GM19328 (cell line): ENCODE data around the gene PLEKHM2.
"Not testable (repeated sequence)": the region's sequence is repeated elsewhere in the genome, so short reads cannot be mapped to it uniquely, and the experiment has no call there.

Source experiments
- ATAC-seq: cut with Tn5 transposase; IDR thresholded peaks from one replicate; pipeline ENCODE4 v1.9.1; 2021; ENCODE audit warnings: mild to moderate bottlenecking, moderate library complexity; ENCODE audit not compliant: unreplicated experiment

PLEKHM2 gene, protein sequence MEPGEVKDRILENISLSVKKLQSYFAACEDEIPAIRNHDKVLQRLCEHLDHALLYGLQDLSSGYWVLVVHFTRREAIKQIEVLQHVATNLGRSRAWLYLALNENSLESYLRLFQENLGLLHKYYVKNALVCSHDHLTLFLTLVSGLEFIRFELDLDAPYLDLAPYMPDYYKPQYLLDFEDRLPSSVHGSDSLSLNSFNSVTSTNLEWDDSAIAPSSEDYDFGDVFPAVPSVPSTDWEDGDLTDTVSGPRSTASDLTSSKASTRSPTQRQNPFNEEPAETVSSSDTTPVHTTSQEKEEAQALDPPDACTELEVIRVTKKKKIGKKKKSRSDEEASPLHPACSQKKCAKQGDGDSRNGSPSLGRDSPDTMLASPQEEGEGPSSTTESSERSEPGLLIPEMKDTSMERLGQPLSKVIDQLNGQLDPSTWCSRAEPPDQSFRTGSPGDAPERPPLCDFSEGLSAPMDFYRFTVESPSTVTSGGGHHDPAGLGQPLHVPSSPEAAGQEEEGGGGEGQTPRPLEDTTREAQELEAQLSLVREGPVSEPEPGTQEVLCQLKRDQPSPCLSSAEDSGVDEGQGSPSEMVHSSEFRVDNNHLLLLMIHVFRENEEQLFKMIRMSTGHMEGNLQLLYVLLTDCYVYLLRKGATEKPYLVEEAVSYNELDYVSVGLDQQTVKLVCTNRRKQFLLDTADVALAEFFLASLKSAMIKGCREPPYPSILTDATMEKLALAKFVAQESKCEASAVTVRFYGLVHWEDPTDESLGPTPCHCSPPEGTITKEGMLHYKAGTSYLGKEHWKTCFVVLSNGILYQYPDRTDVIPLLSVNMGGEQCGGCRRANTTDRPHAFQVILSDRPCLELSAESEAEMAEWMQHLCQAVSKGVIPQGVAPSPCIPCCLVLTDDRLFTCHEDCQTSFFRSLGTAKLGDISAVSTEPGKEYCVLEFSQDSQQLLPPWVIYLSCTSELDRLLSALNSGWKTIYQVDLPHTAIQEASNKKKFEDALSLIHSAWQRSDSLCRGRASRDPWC

DNA sequence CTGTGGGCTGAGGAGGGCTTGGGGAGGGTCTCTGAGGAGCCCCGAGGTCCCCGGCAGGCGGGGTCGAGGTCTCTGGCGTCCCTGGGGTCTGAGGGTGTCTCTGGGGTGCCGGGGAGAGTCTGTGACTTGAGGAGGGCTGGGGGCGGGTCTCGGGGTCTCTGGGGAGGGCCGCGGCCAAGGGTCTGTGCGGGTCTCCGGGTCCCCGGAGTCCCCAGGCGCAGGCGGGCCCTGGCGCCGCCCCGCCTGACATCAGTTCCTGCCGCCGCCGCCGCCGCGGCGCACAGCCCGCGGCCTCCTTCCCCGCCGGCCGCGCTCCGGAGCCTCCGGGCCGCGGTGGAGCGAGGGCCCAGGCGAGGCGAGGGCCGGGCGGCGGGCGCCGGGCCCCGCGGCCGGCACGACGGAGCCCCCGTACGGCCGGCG lies at the start of gene PLEKHM2:
Gene PLEKHM2, plus strand, starts transcription at position 279 of the 420 bp plus-strand sequence. CDS start 239 bp downstream, outside the sequence.
- ATAC-seq, result no peak

DNA sequence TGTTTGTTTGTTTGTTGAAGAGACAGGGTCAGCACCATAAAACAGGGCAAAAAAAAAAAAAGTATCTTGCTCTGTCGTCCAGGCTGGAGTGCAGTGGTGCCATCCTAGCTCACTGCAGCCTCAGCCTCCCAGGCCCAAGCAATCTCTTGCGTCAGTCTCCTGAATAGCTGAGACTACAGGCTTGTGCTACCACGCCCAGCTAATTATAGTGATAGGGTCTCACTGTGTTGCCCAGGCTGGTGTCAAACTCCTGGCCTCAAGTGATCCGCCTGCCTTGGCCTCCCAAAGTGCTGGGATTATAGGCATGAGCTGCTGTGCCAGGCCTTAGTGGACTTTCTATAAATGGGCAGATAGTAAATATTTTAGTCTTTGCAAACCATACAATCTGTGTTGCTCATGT lies 47.7 kb upstream of the PLEKHM2 start:
- ATAC-seq, result no peak

DNA sequence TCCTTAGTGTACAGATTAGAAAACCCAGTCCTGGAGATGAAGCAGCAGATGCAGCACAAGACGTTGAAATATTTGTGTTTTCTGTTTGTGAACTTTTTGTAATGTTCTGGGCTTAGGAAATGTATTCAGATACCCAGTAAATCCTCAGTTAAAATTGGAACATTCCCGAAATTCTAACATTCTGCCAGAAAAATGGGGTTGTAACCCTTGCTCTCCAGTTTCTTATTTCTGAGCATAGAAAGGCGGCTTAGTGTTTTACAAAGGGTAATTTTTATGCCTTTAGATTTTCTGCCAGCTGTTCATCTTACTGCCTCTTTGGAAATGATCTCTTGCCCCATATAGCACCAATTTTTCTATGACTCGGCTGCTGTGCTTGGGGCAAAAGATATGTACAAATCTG lies 46.3 kb upstream of the PLEKHM2 start:
- no peak for ATAC-seq

DNA sequence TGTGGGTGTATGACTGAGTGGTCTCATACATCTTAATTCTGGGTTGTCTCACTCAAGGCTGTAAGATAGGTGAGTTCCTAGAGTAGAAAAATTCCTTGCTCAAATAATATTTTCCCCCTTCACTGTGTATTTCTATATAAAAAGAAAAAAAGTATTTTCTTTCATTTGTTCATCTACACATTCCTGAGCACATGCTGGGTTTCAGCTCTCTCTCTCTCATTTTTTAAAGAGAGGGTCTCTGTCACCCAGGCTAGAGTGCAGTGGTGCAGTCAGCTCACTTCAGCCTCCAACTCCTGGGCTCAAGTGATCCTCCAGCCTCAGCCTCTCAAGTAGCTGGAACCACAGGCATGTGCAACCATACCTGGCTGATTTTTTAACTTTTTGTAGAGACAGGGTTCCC lies 44.9 kb upstream of the PLEKHM2 start:
- ATAC-seq, result no peak

DNA sequence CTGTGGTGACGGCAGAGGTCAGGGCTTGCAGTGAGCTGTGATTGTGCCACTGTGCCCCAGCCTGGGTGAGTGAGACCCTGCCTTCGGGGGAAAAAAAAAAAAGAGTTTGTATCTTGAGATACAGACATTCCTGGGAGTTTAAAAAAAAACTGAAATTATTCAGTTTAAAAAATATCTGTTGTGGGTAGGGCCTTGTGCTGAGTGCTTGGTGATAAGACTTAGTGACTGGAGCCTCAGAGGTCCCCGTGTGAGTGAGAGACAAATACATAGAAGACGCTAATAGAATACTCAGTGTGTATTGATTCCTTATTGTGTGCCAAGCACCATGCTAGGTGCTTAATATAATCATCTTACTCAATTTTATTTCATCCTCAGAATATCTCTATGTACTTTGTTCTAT lies 44.2 kb upstream of the PLEKHM2 start:
- no peak for ATAC-seq

DNA sequence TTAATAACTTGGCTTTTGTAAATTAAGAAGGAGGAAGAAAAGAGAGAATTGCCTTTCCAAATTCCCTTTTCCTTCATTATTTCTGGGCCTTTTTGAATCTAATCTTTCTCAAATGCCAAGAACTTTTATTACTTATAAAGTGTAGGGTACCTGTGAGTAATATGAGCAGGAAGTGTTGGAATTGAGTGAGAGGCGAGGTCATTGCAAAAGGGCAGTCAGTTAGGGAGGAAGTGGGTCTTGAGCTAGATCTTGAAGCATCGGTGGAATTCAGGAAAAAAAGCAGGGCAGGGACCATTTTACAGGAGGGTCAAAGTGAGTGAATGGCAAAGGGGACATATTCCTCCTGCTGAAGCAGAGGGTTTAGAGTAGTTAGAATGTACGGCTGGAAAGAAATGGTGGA lies 43.5 kb upstream of the PLEKHM2 start:
- no peak for ATAC-seq

DNA sequence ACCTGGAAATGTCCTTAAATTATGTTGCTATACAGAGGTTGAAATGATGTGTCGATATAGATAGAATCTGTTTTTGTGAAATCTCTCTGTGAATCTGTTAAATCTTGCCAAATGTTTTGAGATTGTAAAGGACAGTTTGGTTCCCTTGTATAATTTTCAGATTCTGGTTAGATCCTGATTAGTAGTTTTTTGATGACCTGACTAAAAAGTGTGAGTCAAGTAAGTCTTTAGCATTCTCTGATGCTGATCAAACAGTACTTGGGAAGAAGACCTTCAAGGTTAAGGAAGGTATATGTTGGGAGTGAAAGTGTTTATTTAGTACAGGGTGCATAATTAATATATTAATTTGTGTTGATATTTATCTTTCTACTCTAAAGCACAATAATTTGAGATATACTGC lies 34.2 kb upstream of the PLEKHM2 start:
- ATAC-seq, result no peak

DNA sequence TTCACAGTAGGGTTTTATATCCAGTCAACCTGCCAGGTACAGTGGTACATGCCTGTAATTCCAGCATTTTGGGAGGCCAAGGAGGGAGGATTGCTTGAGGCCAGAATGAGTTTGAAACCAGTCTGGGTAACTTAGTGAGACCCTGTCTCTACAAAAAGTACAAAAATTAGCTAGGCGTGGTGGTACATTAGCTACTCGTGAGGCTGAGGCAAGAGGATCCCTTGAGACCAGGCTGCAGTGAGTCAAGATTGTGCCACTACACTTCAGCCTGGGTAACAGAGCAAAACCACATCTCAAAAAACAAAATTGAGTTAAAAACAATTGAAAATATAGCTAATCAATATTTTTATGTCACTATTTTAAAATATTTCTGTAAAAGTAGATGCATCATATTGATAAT lies 33.7 kb upstream of the PLEKHM2 start:
- ATAC-seq, result no peak

DNA sequence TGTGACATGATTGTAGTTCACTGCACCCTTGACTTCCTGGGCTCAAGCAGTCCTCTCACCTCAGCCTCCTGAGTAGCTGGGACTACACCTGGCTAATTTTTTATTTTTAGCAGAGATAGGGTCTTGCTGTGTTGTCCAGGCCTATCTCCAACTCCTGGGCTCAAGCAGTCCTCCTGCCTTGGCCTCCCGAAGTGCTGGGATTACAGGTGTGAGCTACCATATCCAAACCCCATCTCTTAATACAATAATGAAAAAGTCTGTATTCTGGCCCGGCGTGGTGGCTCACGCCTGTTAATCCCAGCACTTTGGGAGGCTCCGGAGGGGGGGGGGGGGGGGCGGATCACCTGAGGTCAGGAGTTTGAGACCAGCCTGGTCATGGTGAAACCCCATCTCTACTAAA lies 32.0 kb upstream of the PLEKHM2 start:
- ATAC-seq, result not testable (repeated sequence)

DNA sequence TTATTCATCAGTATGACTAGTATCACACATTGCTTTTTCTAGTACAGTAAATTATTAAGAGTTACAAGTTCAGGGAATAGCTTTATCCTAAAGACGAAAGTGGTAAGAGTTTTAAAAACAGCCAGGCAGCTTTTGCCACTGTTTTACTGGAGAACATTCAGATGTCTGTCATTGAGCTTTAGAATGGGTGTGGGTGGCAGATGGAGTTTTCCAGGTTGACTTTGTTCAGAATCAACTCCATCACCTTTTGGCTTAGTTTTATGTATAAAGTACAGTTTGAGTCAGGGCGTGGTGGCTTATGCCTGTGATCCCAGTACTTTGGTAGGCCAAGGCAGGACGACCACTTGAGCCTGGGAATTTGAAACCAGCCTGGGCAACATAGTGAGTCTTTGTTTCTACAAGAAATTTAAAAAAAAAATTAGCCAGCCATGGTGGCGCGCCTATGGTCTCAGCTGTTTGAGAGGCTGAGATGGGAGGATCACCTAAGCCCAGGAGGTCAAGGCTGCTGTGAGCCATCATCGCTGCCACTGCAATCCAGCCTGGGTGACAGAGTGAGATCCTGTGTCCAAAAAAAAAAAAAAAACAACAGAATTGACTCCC lies 29.9 kb upstream of the PLEKHM2 start:
- no peak for ATAC-seq

DNA sequence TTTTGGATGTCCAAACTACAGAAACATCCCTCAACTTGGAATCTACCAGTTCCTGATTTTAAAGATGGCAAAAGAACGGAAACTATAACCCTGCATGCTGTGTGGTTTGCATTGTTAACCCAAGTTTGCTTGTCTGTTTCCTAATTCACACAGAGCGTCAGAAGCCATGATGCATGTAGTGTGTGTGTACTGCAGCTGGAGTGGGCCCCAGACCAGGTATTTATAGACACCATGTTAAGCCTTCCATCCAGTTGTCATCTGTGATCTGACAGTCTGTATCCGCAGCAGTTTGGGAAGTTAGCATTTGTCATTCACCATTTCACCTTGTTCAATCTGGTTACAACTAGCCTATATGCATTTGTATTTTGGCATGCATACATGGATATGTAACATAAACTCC lies 27.7 kb upstream of the PLEKHM2 start:
- ATAC-seq, result no peak

DNA sequence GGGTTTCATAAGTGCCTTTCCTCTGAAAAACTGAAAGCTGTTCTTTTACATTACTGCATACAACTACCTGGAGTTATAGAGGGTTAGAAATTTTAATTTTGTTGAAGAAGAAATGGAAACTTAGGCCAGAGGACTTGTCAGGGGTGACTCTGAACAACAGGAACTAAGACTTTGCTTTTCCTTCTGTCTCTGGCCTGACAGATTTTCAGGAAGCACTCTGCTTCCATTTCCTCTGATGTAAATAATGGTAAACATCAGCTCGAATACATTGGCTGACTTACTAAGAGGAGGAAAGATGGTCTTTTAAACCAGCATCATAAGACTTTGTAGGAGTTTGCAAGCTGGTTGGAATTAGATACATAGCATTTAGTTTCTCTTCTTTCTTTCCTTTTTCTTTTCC lies 27.1 kb upstream of the PLEKHM2 start:
- ATAC-seq, result no peak

DNA sequence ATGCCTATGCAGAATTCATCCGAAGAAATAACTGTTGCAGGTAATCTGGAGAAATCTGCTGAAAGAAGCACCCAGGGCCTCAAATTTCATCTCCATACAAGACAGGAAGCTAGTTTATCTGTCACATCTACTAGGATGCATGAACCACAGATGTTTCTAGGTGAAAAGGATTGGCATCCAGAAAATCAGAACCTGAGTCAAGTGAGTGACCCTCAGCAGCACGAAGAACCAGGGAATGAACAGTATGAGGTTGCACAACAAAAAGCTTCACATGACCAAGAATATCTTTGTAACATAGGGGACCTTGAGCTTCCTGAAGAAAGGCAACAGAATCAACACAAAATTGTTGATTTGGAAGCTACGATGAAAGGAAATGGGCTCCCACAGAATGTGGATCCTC lies 24.0 kb upstream of the PLEKHM2 start:
- no peak for ATAC-seq

DNA sequence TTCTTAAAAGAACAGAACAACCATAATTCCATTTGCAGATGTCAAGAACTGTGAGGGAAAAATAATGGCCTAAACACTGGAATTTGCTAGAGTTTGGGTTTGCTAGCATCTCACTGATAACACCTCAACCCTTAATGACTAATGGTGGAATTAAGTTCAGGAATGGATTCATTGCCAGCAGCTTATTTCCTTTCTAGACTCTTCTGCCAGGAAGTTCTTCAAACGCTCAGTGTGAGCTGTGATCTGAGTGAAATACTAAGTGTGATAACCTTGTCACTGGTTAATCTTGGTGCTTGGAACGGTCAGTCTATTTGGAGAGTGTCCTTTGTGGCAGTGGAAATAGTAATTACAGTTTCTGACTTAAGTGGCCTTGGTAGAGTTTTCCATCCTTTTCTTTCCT lies 21.6 kb upstream of the PLEKHM2 start:
- no peak for ATAC-seq

DNA sequence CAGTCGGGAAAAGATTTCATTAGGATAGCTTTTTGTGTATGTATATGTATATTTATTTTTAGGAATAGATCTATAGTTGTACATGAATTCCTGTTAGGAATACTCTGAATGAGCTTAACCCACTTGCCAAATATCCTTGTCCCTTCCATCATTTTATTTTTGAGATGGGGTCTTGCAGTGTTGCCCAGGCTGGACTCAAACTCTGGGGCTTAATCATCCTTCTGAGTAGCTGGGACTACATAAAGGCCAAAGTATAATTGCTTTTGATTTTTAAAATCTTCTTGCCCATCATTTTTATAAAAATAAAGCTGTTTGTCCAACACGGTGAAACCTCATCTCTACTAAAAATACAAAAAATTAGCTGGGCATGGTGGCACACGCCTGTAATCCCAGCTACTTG lies 20.2 kb upstream of the PLEKHM2 start:
- no peak for ATAC-seq

DNA sequence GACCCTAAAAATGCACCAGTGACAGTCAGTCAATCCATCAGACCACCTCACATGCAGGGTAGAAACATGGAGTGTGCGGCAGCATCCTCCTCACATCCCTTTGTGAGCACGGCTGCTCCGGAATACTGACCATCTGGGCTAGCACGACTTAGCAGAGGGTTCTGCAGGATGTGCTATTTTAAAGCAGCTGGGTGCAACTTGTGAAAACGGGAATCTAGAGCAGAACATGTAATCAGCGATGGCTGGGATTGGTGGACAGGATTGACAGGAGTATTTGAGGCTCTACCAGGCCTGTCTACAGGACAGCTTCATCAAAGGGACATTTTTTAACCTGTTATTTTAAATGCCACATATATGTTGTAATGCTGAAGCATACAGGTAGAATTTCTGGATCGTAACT lies 16.8 kb upstream of the PLEKHM2 start:
- ATAC-seq, result no peak

DNA sequence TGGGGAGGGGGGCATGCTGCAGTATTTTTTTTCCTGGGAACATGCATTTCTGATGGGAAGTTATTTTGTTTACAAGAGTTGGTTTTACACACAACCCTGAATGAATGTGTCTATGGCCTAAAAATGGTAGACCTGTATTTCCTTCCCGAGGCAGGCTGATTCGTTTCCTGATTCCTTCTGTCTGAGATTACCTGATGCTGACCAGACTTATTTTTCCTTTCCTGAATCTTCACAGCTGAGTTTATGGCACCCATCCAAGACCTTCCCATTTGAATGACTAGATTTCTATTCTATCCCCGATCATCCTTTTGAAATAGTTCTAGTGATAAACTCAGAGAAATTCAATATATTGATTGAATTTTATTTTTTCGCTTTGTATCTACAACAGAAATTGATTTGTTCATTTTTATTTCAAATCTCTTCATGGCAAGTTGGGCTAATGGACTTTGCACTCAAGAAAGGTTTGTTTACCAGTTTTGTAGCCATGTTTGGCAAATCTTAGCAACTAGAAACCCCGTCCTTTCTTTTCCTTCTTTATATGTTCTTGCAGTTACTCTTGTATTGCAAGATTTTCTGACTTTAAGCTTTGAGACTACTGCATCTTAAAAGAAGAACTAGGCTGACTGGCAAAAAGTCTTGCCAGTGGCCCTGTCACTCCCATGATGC lies 15.9 kb upstream of the PLEKHM2 start:
- no peak for ATAC-seq

DNA sequence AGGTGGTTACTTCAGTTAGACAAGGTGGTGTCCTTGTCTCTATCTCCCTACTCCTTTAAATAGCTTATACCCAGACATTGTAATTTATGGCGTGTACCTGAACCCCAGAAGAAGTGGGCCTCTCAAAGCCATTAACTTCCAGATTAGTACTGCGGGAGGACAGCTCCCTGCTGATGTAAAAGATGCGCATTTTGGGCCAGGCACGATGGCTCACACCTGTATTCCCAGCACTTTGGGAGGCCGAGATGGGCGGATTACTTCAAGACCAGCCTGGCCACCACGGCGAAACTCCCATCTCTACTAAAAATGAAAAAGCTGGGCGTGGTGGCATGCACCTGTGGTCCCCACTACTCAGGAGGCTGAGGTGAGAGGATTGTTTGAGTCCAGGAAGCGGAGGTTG lies 15.0 kb upstream of the PLEKHM2 start:
- ATAC-seq, result no peak

DNA sequence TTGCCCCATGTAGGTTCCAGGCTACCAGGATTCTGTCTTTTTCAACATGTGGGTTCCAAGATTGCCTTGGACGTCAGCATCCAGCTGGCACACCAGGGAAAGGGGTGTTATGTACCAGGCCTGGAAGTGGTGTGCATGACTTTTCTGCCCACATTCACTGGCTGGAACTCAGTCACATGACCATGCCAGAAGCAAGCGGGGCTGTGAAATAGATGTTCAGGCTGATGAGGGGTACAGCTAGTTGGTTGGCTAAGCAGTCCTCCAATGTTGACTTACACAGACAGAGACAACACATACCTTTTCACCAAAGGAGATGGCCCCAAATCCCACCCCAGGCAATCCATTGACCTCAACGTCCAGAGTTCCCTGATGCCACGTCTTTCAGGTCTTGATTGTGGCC lies 14.3 kb upstream of the PLEKHM2 start:
- no peak for ATAC-seq

DNA sequence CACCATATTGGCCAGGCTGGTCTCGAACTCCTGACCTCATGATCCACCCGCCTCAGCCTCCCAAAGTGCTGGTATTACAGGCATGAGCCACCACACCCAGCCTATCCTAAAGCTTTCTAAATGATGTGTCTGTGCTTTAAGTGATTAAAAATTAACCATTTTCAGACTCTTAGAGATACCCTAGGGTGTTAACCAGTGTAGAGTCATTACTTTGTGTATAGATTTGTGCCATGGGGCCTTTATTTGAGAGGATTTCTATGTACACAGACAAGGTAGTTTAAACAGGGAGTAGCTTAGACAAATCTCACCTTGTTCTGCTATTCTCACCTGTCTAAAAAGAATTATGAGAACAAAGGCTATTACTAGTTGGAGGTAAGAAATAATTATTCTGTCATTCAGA lies 12.7 kb upstream of the PLEKHM2 start:
- ATAC-seq, result no peak
